COR-L47 (cell line): ENCODE measurements around the gene CYP3A4.
"Not testable (repeated sequence)": the region's sequence is repeated elsewhere in the genome, so short reads cannot be mapped to it uniquely, and the experiment has no call there.

Experiments
- DNase-seq: peaks from one replicate; lab custom pipeline; 2025; lab: John Stamatoyannopoulos, UW

Gene CYP3A4

GRCh38 chr7:99723201-99723600 is 60.8 kb downstream of the CYP3A4 start:
- not testable (repeated sequence) for DNase-seq

- DNase-seq = no peak
Observed at GRCh38 chr7:99720800-99721595, 63.0 kb downstream of the CYP3A4 start.

- no peak for DNase-seq
Observed at GRCh38 chr7:99719996-99720769, 63.8 kb downstream of the CYP3A4 start.

- DNase-seq = no peak
Observed at GRCh38 chr7:99713995-99714570, 69.9 kb downstream of the CYP3A4 start.

GRCh38 chr7:99709838-99710578 is 74.0 kb downstream of the CYP3A4 start:
- DNase-seq = no peak

DNA sequence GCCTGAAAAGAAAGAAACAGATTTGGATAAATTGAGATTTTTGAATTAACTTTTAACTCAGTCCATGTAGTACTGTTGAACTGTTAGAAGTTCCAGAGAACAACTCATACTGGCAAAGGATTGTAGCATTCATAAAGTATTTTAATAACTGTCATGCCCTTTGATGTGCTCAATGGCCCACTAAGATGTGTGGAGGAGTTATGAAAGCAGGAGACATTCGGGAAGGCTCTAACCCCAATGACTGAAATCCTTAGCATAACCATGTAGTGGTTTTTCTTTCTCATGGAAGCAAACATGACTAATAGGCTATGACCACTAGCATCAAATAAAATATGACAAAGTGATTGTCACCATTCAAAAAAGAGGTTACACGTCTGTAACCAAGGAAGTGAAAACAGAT is 74.7 kb downstream of the CYP3A4 start:
- no peak for DNase-seq

DNA sequence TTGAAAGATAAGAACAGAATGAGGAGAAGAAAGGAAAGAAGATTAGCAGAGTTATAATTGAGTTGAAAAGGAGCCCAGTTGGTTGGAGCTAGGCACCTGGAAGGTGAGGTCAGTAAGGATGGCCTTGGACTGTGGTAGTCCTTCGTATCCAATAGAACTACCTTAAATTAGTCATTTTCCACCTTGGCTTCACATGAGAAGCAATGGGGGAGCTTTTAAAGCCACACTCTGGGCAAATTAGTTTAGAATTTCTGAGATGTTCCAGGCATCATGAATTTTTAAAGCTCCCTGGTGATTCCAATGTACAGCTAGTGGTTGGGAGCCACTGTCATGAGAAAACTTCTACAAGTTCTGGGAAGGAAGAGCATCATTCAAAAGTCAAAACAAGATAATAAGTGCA is 76.9 kb downstream of the CYP3A4 start:
- no peak for DNase-seq
